Measurements from ENCODE around the gene NEGR1. TPM values are rescaled to one million over a fixed set of nuclear protein-coding genes. Genes with fewer than 3 reads are reported as not detected.

The NEGR1 gene
- polyA plus RNA-seq, 1 donor from 2014 or later, result 47.4 TPM

DNA sequence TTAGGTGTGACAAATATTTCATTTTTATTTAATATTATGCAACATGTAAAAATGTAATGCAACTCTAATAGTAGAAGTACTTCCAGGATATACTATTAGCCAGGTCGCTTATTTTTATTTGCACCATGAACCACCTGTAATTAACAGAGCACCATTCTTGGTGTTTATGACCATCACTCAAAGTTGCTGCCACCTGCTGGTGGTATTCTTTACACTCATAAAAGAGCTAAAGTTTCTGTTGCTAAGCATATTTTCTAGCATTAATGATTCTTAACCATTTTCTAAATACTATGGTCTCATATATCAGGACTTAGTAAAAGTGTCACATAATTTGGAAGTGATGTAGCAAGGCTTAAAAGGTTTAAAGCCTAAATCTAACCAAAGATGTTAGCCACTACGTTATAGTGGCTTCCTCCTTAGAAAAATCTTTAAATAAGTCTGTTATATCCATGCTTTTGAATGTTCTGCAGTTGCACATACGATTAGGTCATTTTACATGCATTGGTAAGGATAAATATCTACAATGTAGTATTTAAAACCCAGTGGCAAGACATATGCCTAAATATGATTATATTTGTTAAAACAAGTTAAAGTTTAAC, 244.5 kb downstream of the NEGR1 start:
- Histone ChIP-seq H3K27me3 (ENCODE audit: insufficient read depth, low read depth, low read length) (no peaks in the 10 kb centered on the region), H3K9me3 (ENCODE audit: low read length) (no peaks in the 10 kb centered on the region), H3F3A (ENCODE audit: insufficient read depth, low read length, poor library complexity, severe bottlenecking) (no peaks in the 10 kb centered on the region), H3K9ac (ENCODE audit: low read length) (no peak overlapping the region), H2AFZ (ENCODE audit: low read depth, low read length) (no peak overlapping the region), H4K20me1 (ENCODE audit: insufficient read depth) (no peaks in the 10 kb centered on the region), H3K79me2 (replicated peaks; ENCODE audit: insufficient read depth, low read length) (no peaks in the 10 kb centered on the region), H3K9me2 (ENCODE audit: insufficient read depth, low read length) (no peaks in the 10 kb centered on the region), H3K36me3 (ENCODE audit: insufficient read depth, low read length) (no peaks in the 10 kb centered on the region), H3K4me2 (ENCODE audit: low read length) (no peak overlapping the region), H3K4me3 (ENCODE audit: low read length) (no peak overlapping the region), H3K27ac (ENCODE audit: low read length) (no peak overlapping the region)
- TF ChIP-seq TAF1 (IDR thresholded peaks at IDR 0.05; ENCODE audit: low read depth) (no peak), SMC3 (conservative IDR thresholded peaks at IDR 0.05; ENCODE audit: poor library complexity) (peak; percentile 61), CTCF (IDR thresholded peaks at IDR 0.05; ENCODE audit: poor library complexity, severe bottlenecking) (peak; percentile 54), EZH2 (IDR thresholded peaks at IDR 0.05; ENCODE audit: borderline replicate concordance, insufficient read depth, low read length, poor library complexity, severe bottlenecking) (no peak), EP300 (conservative IDR thresholded peaks at IDR 0.05; ENCODE audit: poor library complexity, severe bottlenecking) (no peak), RAD21 (conservative IDR thresholded peaks at IDR 0.05) (peak; percentile 48), MXI1 (conservative IDR thresholded peaks at IDR 0.05; ENCODE audit: poor library complexity, severe bottlenecking) (no peak), POLR2AphosphoS5 (IDR thresholded peaks at IDR 0.05) (no peak)
- TF ChIP-seq, protein P1, sequence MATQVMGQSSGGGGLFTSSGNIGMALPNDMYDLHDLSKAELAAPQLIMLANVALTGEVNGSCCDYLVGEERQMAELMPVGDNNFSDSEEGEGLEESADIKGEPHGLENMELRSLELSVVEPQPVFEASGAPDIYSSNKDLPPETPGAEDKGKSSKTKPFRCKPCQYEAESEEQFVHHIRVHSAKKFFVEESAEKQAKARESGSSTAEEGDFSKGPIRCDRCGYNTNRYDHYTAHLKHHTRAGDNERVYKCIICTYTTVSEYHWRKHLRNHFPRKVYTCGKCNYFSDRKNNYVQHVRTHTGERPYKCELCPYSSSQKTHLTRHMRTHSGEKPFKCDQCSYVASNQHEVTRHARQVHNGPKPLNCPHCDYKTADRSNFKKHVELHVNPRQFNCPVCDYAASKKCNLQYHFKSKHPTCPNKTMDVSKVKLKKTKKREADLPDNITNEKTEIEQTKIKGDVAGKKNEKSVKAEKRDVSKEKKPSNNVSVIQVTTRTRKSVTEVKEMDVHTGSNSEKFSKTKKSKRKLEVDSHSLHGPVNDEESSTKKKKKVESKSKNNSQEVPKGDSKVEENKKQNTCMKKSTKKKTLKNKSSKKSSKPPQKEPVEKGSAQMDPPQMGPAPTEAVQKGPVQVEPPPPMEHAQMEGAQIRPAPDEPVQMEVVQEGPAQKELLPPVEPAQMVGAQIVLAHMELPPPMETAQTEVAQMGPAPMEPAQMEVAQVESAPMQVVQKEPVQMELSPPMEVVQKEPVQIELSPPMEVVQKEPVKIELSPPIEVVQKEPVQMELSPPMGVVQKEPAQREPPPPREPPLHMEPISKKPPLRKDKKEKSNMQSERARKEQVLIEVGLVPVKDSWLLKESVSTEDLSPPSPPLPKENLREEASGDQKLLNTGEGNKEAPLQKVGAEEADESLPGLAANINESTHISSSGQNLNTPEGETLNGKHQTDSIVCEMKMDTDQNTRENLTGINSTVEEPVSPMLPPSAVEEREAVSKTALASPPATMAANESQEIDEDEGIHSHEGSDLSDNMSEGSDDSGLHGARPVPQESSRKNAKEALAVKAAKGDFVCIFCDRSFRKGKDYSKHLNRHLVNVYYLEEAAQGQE (IDR thresholded peaks at IDR 0.05; ENCODE audit: borderline replicate concordance), result no peak

- H3F3A ChIP-seq (ENCODE audit: insufficient read depth, low read length, poor library complexity, severe bottlenecking), result no peaks in the 10 kb centered on the region
- H3K79me2 ChIP-seq (replicated peaks; ENCODE audit: insufficient read depth, low read length), result no peaks in the 10 kb centered on the region
- H4K20me1 ChIP-seq (ENCODE audit: insufficient read depth), result no peaks in the 10 kb centered on the region
- H3K27me3 ChIP-seq (ENCODE audit: insufficient read depth, low read depth, low read length), result no peaks in the 10 kb centered on the region
- H3K4me3 ChIP-seq (ENCODE audit: low read length), result no peak overlapping the region
- H3K9ac ChIP-seq (ENCODE audit: low read length), result no peak overlapping the region
- H3K9me2 ChIP-seq (ENCODE audit: insufficient read depth, low read length), result no peaks in the 10 kb centered on the region
- TF ChIP-seq MXI1 (conservative IDR thresholded peaks at IDR 0.05; ENCODE audit: poor library complexity, severe bottlenecking) (no peak), POLR2AphosphoS5 (IDR thresholded peaks at IDR 0.05) (no peak), EZH2 (IDR thresholded peaks at IDR 0.05; ENCODE audit: borderline replicate concordance, insufficient read depth, low read length, poor library complexity, severe bottlenecking) (no peak), TAF1 (IDR thresholded peaks at IDR 0.05; ENCODE audit: low read depth) (no peak), EP300 (conservative IDR thresholded peaks at IDR 0.05; ENCODE audit: poor library complexity, severe bottlenecking) (no peak), RAD21 (conservative IDR thresholded peaks at IDR 0.05) (no peak), SMC3 (conservative IDR thresholded peaks at IDR 0.05; ENCODE audit: poor library complexity) (no peak), CTCF (IDR thresholded peaks at IDR 0.05; ENCODE audit: poor library complexity, severe bottlenecking) (no peak)
- TF ChIP-seq, protein P1 (IDR thresholded peaks at IDR 0.05; ENCODE audit: borderline replicate concordance), result no peak
- no peak overlapping the region for H3K27ac ChIP-seq (ENCODE audit: low read length)
- no peak overlapping the region for H3K4me2 ChIP-seq (ENCODE audit: low read length)
- H3K36me3 ChIP-seq (ENCODE audit: insufficient read depth, low read length), result no peaks in the 10 kb centered on the region
- H3K9me3 ChIP-seq (ENCODE audit: low read length), result no peaks in the 10 kb centered on the region
- H2AFZ ChIP-seq (ENCODE audit: low read depth, low read length), result no peak overlapping the region
Measured at GRCh38 chr1:72034827-72035226, 247.5 kb downstream of the NEGR1 start.
